Tibial nerve (tissue), 4 donors: Measurements from ENCODE around the gene LGR6. TPM values are rescaled to one million over a fixed set of nuclear protein-coding genes. Genes with fewer than 3 reads are reported as not detected.
A peak's percentile ranks its signal among the peaks of the same experiment; 100 is the strongest.
"Not testable (repeated sequence)": the region's sequence is repeated elsewhere in the genome, so short reads cannot be mapped to it uniquely, and the experiment has no call there.

Source experiments
- DNase-seq, 2 donors: peaks; one replicate each; pipeline ENCODE4 v3.0.0-alpha.2; 2019; ENCODE audit warnings: low spot score in 2 of 2
- H3K27ac ChIP-seq, 4 donors: fragments of 200-600 bp; sonication (generic) in 3 of 4; one replicate each; pipeline ENCODE4 v1.5.1; 2017 to 2019; ENCODE audit warnings: mild to moderate bottlenecking in 1 of 4
- H3K27me3 ChIP-seq, 2 donors: fragments of 200-600 bp; sonication (generic) in 1 of 2; one replicate each; pipeline versions ENCODE4 v1.5.1 to v1.6.0; 2017 to 2019
- H3K36me3 ChIP-seq, 3 donors: fragments of 200-600 bp; sonication (generic); one replicate each; pipeline ENCODE4 v1.5.1; 2018 to 2019
- H3K4me1 ChIP-seq, 4 donors: fragments of 200-600 bp; sonication (generic) in 3 of 4; one replicate each; pipeline ENCODE4 v1.5.1; 2017 to 2019
- H3K4me3 ChIP-seq, 4 donors: fragments of 200-600 bp; sonication (generic) in 3 of 4; one replicate each; pipeline ENCODE4 v1.5.1; 2017 to 2019; ENCODE audit warnings: mild to moderate bottlenecking in 1 of 4, moderate library complexity in 1 of 4
- H3K9me3 ChIP-seq, 4 donors: fragments of 200-600 bp; sonication (generic) in 3 of 4; one replicate each; pipeline ENCODE4 v1.5.1; 2017 to 2019
- CTCF ChIP-seq, 5 experiments: fragments of 200-600 bp in 3 of 5; fragments of 450-650 bp in 2 of 5; sonication (generic) in 3 of 5; IDR thresholded peaks; one replicate each; pipeline ENCODE4 v1.5.1; 2016 to 2019; ENCODE audit warnings: antibody characterized with exemption in 5 of 5, mild to moderate bottlenecking in 3 of 5, moderate library complexity in 2 of 5
- EP300 ChIP-seq, 2 donors: sonication (generic); formaldehyde crosslinking; IDR thresholded peaks; one replicate each; pipeline ENCODE4 v1.6.1; 2017; ENCODE audit warnings: antibody characterized with exemption in 2 of 2, mild to moderate bottlenecking in 1 of 2
- POLR2A ChIP-seq, 2 donors: fragments of 450-650 bp; IDR thresholded peaks; one replicate each; pipeline ENCODE4 v1.6.1; 2017; ENCODE audit warnings: antibody characterized with exemption in 2 of 2, mild to moderate bottlenecking in 2 of 2, moderate library complexity in 2 of 2
- WGBS, 2 donors: methylation state at CpG; one replicate each; pipeline ENCODE4 v1.1.5; 2018; 5-methylcytosine and 5-hydroxymethylcytosine counted together
- total RNA-seq, 4 donors: library from RNA; depleted of rRNA; stranded (reverse); fragments of >200 nt; gene quantifications; one replicate each; pipeline ENCODE4 v1.1.0, GENCODE V29; 2016

Gene LGR6
- total RNA-seq, 4 donors from 2014 or later: 0.42 TPM; not detected in 3

- DNase-seq: no peak
- 80 to 83% methylated on average over 19 of the region's 19 CpGs for WGBS, 2 donors
- H3K9me3 ChIP-seq: no peaks in the 10 kb centered on the region
- H3K27ac ChIP-seq: no peak overlapping the region
- no peaks in the 10 kb centered on the region for H3K27me3 ChIP-seq
- peaks cover 0 to 9% (median 4%) of the 10 kb centered on the region in 4 donors for H3K4me1 ChIP-seq
- no peak overlapping the region for H3K4me3 ChIP-seq
- H3K36me3 ChIP-seq: peaks cover 0 to 3% (median 0%) of the 10 kb centered on the region in 3 donors
- TF ChIP-seq EP300 (IDR thresholded peaks at IDR 0.05): no peak
- no peak for TF ChIP-seq CTCF (IDR thresholded peaks at IDR 0.05)
- no peak for TF ChIP-seq POLR2A (IDR thresholded peaks at IDR 0.05)
Observed at GRCh38 chr1:202179828-202180750, 13.5 kb upstream of the LGR6 start.

- H3K27ac ChIP-seq, DNase-seq, H3K27me3 ChIP-seq, H3K36me3 ChIP-seq, H3K9me3 ChIP-seq, H3K4me3 ChIP-seq: not testable (repeated sequence)
- peaks cover 0 to 15% (median 4%) of the 10 kb centered on the region in 4 donors for H3K4me1 ChIP-seq
- 75% methylated on average over 2 of the region's 2 CpGs for WGBS, 2 donors
Observed at GRCh38 chr1:202180751-202181139, 12.9 kb upstream of the LGR6 start.

GRCh38 chr1:202181586-202181985 is 12.0 kb upstream of the LGR6 start:
- Histone ChIP-seq H3K4me3 (no peak overlapping the region), H3K4me1 (peaks cover 0 to 15% (median 4%) of the 10 kb centered on the region in 4 donors), H3K9me3 (no peaks in the 10 kb centered on the region), H3K27me3 (no peaks in the 10 kb centered on the region), H3K36me3 (peaks cover 0 to 3% (median 0%) of the 10 kb centered on the region in 3 donors), H3K27ac (no peak overlapping the region)
- TF ChIP-seq CTCF (IDR thresholded peaks at IDR 0.05) (no peak), EP300 (IDR thresholded peaks at IDR 0.05) (no peak), POLR2A (IDR thresholded peaks at IDR 0.05) (no peak)
- 67 to 72% methylated on average over 6 to 7 of the region's 7 CpGs for WGBS, 2 donors
- DNase-seq: no peak

- Histone ChIP-seq H3K36me3 (peaks cover 0 to 3% (median 0%) of the 10 kb centered on the region in 3 donors), H3K27ac (no peak overlapping the region), H3K27me3 (no peaks in the 10 kb centered on the region), H3K4me3 (no peak overlapping the region), H3K4me1 (peaks cover 0 to 15% (median 4%) of the 10 kb centered on the region in 4 donors), H3K9me3 (no peaks in the 10 kb centered on the region)
- TF ChIP-seq CTCF (IDR thresholded peaks at IDR 0.05): no peak
- TF ChIP-seq POLR2A (IDR thresholded peaks at IDR 0.05): no peak
- no peak for TF ChIP-seq EP300 (IDR thresholded peaks at IDR 0.05)
- 83 to 84% methylated on average over 8 of the region's 8 CpGs for WGBS, 2 donors
- DNase-seq: no peak
Observed at GRCh38 chr1:202182040-202182877, 11.3 kb upstream of the LGR6 start.

- peak; percentile 52 to 75 for DNase-seq
- peaks cover 0 to 15% (median 4%) of the 10 kb centered on the region in 4 donors for H3K4me1 ChIP-seq
- WGBS, 2 donors: 13 to 14% methylated on average over 16 to 18 of the region's 19 CpGs
- H3K36me3 ChIP-seq: no peaks in the 10 kb centered on the region
- H3K9me3 ChIP-seq: no peaks in the 10 kb centered on the region
- H3K27me3 ChIP-seq: no peaks in the 10 kb centered on the region
- no peak overlapping the region for H3K27ac ChIP-seq
- TF ChIP-seq CTCF (IDR thresholded peaks at IDR 0.05): peak; percentile 70 to 85 (median 76)
- TF ChIP-seq EP300 (IDR thresholded peaks at IDR 0.05): no peak
- no peak overlapping the region for H3K4me3 ChIP-seq
Observed at GRCh38 chr1:202184750-202185460, 8.7 kb upstream of the LGR6 start.
